Measurements from ENCODE around the gene ABCA7.

GRCh38 chr19:1007399-1008251, 32.3 kb upstream of the ABCA7 start:
- TF ChIP-seq, protein P1, sequence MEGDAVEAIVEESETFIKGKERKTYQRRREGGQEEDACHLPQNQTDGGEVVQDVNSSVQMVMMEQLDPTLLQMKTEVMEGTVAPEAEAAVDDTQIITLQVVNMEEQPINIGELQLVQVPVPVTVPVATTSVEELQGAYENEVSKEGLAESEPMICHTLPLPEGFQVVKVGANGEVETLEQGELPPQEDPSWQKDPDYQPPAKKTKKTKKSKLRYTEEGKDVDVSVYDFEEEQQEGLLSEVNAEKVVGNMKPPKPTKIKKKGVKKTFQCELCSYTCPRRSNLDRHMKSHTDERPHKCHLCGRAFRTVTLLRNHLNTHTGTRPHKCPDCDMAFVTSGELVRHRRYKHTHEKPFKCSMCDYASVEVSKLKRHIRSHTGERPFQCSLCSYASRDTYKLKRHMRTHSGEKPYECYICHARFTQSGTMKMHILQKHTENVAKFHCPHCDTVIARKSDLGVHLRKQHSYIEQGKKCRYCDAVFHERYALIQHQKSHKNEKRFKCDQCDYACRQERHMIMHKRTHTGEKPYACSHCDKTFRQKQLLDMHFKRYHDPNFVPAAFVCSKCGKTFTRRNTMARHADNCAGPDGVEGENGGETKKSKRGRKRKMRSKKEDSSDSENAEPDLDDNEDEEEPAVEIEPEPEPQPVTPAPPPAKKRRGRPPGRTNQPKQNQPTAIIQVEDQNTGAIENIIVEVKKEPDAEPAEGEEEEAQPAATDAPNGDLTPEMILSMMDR (IDR thresholded peaks at IDR 0.05; ENCODE audit: poor library complexity): no peak
- no peak for TF ChIP-seq EZH2 (IDR thresholded peaks at IDR 0.05; ENCODE audit: borderline replicate concordance)
- no peak for TF ChIP-seq EZH2phosphoT487 (IDR thresholded peaks at IDR 0.05; ENCODE audit: low read depth, severe bottlenecking, unreplicated experiment)

Measured in hepatocyte (in vitro differentiated cells).